PFSK-1 (cell line): Measurements from ENCODE around the gene CDK19.

Experiments used
- POLR2AphosphoS5 ChIP-seq: IDR thresholded peaks from 2 replicates; pipeline ENCODE4 v1.6.1; 2012; ENCODE audit warnings: low read depth, mild to moderate bottlenecking, control low read depth, low read length, moderate library complexity
- REST ChIP-seq, 2 experiments: IDR thresholded peaks; 2 replicates each; pipeline versions ENCODE4 v1.6.1 to v1.8.0; 2011 to 2012; ENCODE audit warnings: low read depth in 2 of 2, low read length in 2 of 2, control low read depth in 1 of 2, inconsistent platforms in 1 of 2, mild to moderate bottlenecking in 1 of 2, moderate library complexity in 1 of 2; ENCODE audit not compliant: insufficient read depth in 1 of 2
- TAF1 ChIP-seq: IDR thresholded peaks from 2 replicates; pipeline ENCODE4 v1.6.1; 2012; ENCODE audit warnings: low read length, control low read depth, borderline replicate concordance; ENCODE audit not compliant: insufficient read depth

GRCh38 chr6:110574817-110575216 is 240.5 kb downstream of the CDK19 start:
- TF ChIP-seq POLR2AphosphoS5 (no peak), TAF1 (no peak), REST (IDR thresholded peaks at IDR 0.05; ENCODE audit: insufficient read depth in 1 of 2, low read depth in 2 of 2, low read length in 2 of 2) (no peak)
